Measurements from ENCODE around the gene MPPED2.
"Not testable (repeated sequence)": the region's sequence is repeated elsewhere in the genome, so short reads cannot be mapped to it uniquely, and the experiment has no call there.

Gene MPPED2

DNA sequence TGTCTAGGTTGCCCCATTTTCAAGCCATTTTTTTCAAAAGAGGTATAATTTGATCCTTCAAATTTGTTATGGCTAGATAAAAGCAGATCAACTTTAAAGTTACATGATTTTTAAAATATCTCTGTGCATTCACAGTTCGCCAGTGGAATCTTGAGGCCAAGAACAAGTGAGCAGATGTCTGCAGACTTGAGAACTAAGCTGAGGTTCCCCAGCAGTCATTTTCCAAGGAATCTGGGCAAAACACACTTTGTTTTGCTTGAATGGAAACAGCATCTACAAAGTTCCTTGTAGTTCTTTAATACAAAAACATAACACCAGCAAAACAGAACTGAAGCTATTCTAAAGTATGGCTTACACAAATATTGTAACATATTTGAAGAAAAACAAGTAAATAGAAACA, 7.7 kb downstream of the MPPED2 start:
- DNase-seq, result no peak

DNA sequence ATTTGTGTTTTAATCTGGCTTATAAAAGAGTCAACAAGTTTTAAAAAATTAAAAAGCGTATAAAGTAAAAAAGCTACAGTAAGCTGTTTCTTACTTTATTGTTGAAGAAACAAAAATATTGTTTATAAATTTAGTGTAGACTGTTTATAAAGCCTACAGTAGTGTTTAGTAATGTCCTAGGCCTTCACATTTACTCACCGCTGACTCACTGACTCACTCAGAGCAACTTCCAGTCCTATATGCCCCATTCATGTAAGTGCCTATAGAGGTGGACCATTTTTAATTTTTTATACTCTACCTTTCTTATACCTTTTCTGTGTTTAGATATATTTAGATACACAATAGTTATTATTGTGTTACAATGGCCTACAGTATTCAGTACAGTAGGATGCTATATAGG, 12.2 kb downstream of the MPPED2 start:
- DNase-seq, result no peak

DNA sequence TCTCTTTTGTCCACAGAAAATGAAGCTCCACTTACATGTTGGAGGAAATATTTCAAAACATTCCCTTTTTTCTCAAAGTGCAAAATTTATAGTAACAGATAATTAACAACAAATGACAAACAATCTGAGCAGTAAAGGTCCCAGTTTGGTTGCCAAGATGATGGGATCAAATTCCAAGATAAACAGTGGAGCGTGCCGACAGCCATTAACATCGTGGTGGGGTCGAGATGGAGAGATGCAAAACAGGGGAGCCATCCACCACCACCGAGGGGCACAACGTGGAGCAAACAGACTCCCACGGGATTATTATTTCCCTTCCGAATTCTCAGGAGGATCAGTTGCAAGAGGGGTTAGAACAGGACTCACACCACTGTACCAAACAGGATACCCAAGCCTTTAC, 17.2 kb downstream of the MPPED2 start:
- no peak for DNase-seq

DNA sequence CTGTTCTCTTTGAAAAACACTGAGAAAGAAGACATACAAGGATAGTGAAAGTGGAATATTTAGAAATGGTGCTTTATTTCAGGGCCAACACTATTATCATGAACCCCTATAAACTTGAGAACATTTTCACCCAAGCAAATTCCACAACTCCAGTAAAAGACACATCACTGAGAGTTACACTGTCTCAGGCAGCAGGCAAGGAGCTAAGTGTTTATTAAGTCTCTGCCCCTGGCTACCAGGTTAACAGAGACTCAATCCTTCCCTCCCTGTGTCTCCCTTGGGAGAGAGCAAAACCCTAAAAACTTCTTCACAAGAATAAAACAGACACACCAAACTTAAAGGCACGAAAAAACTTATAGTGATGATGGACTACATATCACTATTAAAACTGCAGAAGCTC, 18.5 kb downstream of the MPPED2 start:
- DNase-seq, result no peak

DNA sequence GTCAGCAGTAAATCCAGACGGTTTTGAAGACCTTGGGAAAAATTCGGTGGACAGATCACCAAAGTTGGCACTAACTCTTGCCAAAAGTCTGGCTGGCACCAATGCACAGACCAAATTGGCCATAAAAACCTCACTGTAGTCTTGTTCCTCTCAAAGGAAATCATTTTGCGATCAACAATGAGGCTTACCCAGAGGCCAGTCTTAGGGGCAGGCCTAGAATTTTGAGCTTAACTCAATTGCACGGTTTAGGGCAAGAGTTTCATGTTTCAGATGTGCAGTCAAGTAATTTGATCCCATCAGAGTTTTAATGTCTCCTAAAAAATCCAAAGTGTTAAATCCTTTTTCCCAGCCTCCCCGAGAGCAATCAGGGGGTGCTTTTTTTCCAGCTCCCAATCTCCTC, 19.0 kb downstream of the MPPED2 start:
- DNase-seq, result no peak

DNA sequence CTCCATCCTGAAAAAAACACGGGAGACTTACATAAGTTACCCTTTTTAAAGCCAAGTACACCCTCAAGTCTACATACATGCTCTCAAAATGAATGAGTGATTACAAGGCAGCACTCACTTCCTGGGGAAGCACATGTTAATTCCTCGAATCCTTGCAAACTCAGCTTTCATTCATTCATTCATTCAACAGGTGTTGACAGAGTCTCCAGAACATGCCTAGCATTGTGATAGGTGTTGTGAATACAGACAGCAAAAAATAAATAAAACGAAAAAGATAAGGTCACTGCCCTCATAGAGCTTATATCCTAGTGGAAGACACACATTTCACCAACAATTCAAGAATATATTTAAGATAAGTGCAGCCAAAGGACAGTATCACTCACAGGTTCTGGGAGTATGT, 19.7 kb downstream of the MPPED2 start:
- no peak for DNase-seq

DNA sequence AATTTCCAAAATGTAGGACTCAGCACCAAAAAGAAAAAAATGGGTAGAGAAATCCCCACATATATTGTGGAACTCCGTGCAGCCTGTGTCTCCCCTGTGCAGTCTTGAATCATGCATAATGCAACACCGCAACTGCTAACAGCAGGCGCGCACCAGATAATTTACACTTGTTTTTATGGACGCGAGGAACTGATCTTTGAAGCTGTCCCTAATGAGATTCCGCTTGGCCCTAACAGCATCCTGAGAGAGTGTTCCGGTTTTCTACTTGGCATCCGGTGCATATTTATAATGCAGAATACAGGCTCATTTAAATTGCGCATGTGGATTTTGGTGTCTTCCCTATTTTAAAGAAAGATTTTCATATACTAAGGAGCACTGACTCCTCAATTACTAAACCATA, 21.1 kb downstream of the MPPED2 start:
- DNase-seq, result no peak

DNA sequence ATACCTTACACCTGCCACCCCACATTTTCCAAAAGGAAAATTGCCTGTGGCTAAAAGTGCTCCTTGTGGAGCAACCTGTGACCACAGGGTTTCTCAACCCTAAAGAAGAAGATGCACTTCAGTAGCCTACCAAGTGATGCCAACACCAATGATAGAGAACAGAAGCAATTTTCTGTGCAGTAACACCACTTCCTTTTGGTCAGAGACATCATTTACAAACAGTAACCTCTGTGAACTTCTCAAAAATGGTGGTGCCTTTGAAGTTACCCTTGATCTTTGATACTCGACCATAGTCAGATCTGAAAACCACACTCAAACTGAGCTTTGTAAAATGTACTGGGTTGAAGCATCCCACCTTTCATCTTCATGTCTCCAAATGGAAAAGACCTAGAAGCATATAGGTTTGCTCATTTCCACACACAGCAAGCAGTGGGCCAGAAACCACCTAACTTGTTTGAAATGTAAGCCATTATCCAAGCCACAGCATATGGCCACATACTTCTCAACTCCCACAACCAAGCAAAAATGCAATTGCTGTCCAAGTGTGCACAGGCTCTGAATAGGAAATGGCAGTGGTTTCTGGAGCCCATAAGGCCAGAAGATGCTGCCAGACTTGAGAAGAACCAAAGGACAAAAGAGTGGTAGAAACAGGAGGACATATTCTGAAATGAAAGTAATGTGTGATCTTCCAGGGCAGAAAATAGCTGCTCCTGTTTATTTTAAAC, 24.3 kb downstream of the MPPED2 start:
- DNase-seq, result no peak

DNA sequence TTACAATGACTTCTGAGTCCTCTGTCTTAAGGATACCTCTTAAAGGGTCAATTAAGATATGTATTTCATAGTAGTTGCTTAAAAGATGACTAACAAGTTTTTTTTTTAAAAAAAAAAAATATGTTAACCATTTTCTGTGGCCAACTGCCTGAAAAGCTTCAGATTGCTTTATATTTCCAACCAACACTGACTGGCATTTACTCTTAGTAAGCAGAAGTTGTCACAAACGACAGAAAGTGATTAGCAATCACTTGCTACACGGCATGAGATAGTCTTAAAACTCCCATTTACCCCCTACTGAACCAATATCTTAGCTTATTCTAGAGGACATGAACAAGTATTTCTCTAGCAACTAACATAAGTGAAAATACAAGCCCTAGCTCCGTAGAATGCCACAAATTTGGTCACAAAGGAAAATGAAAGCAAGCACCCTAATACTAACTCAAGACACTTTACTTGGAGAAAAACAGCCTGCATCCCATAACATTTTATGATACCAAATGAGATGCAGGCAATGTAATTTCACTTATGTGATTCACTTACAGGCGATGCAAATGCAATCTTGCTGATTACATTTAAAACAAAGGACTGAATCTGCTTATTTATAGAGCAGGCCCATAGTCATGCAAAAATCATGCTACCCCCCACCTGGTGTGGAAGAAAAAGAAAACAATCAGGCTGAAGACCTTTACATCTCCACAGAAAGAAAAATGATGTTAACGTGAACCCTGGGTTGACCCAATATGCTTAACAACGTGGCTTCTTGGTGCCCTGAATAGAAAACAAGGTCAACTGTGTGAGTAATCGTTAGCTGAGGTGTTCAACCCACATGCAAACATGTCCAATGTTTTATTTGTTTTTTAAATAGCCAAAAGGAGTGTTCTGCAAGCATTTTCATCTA, 25.7 kb downstream of the MPPED2 start:
- DNase-seq, result no peak

DNA sequence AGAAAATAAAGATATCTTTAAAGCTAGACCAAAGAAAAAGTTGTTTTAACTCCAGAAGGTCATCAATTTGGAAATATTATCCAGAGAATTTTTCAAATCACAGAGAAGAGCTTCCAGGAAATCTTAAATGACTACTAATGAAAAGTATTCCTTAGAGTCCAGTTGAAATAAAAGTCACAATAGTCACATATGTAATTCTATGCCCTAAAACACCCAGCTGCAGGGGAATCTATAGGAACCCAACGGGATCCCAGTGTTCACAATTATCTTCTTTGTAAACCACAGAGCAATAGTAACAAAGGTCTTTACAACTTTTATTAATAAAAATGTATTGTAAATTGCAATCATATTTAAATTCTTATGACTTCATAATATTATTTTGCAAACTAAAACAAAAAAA, 27.1 kb downstream of the MPPED2 start:
- no peak for DNase-seq

DNA sequence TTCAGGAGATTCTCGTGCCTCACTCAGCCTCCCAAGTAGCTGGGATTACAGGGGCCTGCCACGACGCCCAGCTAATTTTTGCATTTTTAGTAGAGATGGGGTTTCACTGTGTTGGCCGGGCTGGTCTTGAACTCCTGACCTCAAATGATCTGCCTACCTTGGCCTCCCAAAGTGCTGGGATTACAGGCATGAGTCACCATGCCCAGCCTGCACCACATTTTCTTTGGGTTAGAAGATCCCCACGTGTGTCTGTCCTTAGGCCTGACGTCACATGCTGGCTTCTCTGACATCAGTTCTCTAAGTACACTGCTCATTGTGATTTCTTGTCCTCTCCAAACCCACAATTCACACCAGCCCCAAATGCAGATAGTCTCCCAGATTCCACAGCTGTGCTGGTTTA, 31.6 kb downstream of the MPPED2 start:
- DNase-seq, result not testable (repeated sequence)

DNA sequence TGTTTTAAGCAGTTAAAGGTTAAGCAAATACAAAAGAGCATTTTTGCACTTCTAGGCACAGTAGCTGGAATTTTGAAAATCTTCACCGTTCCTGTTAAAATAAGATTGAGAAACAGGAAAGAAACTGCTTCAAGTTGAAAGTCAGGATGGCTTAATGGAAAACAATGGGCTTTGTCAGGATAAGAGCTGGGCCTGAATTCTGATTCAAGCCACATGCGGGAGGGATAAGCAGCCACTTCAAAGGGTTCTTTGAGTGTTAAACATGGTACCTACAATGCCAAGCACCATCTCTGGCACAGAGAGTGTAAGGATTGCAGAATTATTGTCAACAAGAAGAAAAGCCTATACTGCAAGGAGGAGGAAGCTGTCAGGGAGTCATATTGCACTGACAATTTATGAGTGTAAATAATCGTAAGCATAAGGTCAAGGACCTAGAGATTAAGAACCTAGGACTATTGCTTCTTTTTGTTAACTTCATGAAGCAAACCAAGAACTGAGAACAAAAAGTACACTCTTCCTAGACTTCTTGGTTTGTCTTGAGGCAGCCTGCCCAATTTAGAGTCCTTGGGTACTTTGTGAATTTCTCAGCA, 32.5 kb downstream of the MPPED2 start:
- DNase-seq, result no peak

DNA sequence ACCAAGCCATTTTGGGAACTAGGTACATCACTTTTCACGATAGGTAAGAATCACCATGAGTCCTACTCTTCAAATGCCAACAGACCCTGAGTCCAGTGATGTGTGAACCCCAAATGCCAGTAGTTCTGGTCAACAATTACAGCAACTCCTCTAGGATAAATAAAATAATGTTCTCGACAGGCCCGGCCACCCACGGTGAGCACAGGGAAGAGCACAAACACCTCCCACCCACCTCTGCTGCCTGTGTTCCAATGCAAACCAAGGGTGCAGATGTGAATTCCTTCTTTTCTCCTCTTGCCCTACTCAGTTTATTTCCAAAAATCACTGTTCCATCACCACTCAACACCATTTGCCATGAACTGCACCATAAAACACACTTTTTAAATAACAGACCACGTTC, 33.3 kb downstream of the MPPED2 start:
- DNase-seq, result no peak

DNA sequence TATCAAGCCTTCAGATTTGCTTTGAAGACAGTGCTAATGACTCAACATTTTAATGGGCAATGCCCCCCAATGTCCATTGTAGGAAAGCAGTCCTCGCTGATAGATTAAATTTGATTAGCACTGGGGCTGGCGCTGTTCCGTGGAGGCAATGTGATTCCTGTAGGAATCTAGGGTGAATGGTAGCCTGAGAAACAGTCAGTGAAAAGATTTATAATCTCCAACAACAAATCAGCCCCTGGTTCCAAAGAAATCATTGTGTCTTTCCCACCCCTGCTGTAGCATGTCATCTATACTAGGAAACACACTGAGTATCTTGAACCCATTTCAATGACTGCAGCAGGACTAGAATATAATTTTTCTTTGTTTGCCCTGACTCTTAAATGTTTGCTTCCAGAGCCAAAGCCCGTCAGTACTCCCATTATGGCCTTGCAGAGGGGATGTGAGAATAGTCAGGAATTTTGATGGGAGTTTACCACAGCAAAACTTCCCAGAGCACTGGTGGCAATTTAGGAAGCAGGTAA, 36.1 kb downstream of the MPPED2 start:
- DNase-seq, result no peak

DNA sequence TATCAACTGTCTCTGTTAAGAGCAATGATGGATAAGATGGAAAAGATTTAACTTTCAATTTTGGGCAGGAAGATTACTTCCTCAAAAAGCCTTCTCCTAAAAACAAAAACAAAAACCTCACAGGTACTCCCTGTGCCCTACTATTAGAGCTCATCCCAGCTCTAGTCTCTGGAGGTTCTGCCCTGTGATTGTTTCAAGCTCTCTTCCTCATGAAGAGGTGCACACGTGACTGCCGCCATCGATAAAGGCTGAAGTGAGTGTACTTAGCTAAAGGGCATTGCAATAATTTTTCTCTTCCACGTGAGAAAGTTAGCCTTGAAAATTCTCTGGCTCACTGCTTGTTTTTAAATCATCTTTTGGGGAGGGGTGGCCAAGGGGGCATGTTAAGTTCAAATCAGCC, 36.6 kb downstream of the MPPED2 start:
- no peak for DNase-seq

DNA sequence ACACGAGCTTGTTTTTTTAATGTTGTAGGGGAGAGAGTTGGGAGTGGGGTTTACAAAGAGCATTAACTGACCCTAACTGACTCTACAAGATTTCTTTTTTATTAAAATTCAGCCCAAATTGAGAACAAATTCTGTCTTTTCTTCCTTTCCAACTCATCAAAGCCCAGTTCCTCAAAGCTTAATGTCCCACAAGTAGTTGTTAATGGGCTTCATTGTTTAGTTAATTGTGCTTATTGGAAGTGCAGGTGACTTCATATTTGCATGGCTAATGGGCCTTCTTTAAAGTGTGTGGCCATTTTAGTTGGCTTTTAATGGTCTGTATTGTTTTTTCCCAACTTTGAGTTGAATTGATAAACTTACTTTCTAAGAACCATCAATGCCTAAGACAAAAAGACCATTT, 39.8 kb downstream of the MPPED2 start:
- no peak for DNase-seq

DNA sequence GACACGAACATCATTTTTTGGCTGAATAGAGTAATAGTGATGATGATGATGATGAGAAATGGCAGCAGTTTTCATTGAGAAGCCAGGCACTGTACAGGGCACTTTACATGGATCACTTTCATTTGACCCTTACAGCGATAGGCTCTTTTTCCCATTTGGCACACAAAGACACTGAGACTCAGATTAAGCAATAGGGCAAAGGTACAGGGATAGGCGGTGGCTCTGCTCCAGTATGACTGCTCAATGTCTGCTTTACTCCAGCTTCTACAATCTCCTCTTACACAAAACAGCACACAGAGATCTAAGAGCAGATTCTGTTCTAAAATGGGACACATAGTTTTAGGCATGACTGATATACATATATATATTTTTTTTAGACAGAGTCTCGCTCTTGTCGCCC, 40.6 kb downstream of the MPPED2 start:
- DNase-seq, result no peak

DNA sequence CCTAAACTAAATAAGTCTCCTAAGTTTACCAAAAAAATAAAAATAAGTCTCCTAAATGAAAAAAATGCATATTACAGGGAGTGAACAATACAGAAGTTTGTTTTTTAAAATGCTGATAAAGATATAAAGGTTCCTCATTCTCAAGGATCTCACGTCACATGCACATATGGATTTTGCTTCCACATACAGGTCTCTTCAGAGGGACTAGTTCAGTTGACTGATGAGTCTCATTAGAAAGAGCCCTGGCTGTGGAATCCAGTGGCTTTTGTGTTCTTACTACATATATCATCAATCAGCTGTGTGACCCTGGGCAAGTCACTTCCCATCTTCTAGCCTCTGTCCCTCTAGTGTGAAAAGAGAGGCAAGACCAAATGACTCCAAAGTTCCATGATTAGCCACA, 43.1 kb downstream of the MPPED2 start:
- peak; percentile 19 to 31 for DNase-seq

DNA sequence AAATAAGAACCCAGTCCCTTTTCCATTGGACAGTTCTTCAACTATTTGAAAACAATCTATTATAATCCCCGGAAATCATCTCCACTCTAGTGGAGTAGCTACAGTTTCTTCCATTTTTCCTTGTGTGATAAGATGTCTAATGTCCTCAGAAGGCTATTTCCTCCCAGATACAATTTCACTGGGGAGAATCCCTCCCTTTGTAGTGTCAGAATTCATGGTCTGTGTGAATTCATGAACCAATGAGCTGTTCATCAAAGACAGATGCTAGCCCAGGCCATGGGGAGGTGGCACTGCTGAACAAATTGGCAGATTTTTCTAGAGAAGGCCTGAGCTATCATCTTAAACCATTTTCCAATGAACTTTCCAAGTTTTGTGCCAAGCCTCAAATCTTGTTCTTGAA, 45.4 kb downstream of the MPPED2 start:
- DNase-seq, result no peak

DNA sequence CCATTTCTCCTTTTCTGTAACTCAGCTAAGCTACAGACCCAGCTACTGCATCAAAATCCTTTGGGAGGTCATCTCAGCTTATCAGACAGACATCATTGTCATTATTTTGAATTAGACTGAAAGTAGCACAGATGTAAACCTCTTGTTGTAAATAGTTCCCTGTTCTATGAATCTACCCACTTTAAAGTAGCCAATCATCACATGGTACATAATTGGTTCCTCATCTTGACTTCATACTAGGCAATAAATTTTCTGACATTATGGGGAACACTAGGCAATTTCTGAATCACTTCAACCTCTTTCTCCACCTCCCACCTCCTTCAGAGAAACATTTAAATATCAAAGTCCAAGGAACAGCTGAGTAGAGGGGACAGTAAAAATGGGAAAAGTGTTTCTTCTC, 47.9 kb downstream of the MPPED2 start:
- peak; percentile 3 to 38 for DNase-seq

DNA sequence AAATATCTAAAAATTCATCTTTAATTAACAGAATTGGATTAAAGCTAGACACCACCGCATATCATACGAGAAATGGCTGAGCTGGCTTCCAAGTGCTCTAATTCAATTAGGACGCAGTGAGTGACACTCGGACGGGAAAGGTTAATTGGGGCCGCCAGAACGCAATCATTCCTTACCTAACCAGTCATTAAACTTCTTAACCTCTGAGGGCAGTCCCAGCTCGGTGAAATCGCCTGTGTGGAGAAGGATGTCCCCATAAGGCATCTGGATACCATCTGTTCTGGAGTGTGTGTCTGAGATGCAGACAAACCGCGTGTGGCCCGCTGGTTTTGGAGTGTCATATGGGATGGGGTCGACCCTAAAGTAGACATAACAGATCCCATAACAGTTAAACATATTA, 50.3 kb downstream of the MPPED2 start:
- DNase-seq, result no peak

DNA sequence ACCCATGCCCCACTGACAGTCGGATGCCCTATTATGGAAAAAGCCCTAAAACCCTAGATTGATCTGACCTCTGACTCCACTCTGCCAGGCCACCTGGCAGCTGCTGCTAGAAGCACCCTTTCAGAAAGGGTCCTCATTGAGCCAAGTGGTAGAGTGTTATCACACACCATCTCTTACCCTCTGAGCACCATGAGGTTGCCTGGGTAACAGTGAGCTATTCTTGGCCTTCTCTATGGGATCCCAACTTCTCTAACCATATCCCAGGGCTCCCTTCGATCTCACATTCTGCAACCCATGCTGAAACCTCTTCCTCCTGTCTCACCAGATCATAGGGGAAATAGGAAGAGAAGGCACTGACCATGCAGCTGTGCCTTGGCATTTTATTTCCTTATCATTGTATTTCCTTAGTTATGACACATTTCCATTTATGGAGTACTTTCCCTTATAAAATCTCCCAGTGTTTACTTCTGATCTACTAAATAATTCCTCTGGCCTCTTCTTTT, 52.7 kb downstream of the MPPED2 start:
- no peak for DNase-seq

DNA sequence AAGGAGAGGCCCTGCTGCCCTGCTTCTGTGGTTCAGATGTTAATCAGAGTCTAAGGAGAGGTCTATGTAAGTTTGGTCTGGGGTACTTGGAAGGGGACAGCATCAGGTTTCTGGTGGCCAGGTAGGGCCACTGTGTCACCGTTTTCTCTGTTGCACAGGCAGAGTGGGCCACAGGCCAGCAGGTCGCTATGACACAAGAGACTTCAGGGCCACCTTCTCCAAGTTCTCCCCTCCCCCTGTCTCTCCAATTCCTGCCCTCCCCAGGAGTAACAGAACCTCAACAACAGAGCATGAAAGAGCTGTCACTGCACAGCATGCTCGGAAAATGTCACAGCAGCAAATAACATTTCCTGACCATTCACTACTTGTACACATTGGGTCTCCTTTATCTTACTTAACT, 58.6 kb downstream of the MPPED2 start:
- DNase-seq, result no peak

Measured in inflammatory macrophage (primary cell).